ENCODE data around the gene ARMC2.

The ARMC2 gene

GRCh38 chr6:108955329-108955949, 107.2 kb downstream of the ARMC2 start:
- H3K4me1 ChIP-seq (ENCODE audit: control insufficient read depth in 1 of 2, insufficient read depth in 1 of 2, low read depth in 1 of 2, low read length in 1 of 2) = peaks cover 30 to 34% of the 10 kb centered on the region in 2 experiments
- TF ChIP-seq CTCF (IDR thresholded peaks at IDR 0.05) = no peak
- no peaks in the 10 kb centered on the region for H3K27me3 ChIP-seq
- H3K4me3 ChIP-seq (ENCODE audit: low read depth in 1 of 2, low read length in 1 of 2) = no peak overlapping the region
- no peaks in the 10 kb centered on the region for H3K9me3 ChIP-seq
- no peak overlapping the region for H3K27ac ChIP-seq
- no peaks in the 10 kb centered on the region for H3K36me3 ChIP-seq

- Histone ChIP-seq H3K4me3 (ENCODE audit: low read depth in 1 of 2, low read length in 1 of 2) (no peak overlapping the region), H3K4me1 (ENCODE audit: control insufficient read depth in 1 of 2, insufficient read depth in 1 of 2, low read depth in 1 of 2, low read length in 1 of 2) (peaks cover 23 to 24% of the 10 kb centered on the region in 2 experiments), H3K27me3 (no peaks in the 10 kb centered on the region), H3K27ac (no peak overlapping the region), H3K36me3 (no peaks in the 10 kb centered on the region), H3K9me3 (no peaks in the 10 kb centered on the region)
- TF ChIP-seq CTCF (IDR thresholded peaks at IDR 0.05) = no peak
Measured at GRCh38 chr6:108957221-108957620, 109.0 kb downstream of the ARMC2 start.

- no peak for TF ChIP-seq CTCF (IDR thresholded peaks at IDR 0.05)
- H3K9me3 ChIP-seq = no peaks in the 10 kb centered on the region
- no peaks in the 10 kb centered on the region for H3K36me3 ChIP-seq
- peak overlapping the region; percentile 31 to 37 for H3K4me3 ChIP-seq (ENCODE audit: low read depth in 1 of 2, low read length in 1 of 2)
- peak overlapping the region; percentile 72 for H3K27ac ChIP-seq
- peaks cover 23 to 24% of the 10 kb centered on the region in 2 experiments for H3K4me1 ChIP-seq (ENCODE audit: control insufficient read depth in 1 of 2, insufficient read depth in 1 of 2, low read depth in 1 of 2, low read length in 1 of 2)
- H3K27me3 ChIP-seq = no peaks in the 10 kb centered on the region
Measured at GRCh38 chr6:108958900-108959770, 110.9 kb downstream of the ARMC2 start.

GRCh38 chr6:108959972-108960582, 111.9 kb downstream of the ARMC2 start:
- Histone ChIP-seq H3K4me1 (ENCODE audit: control insufficient read depth in 1 of 2, insufficient read depth in 1 of 2, low read depth in 1 of 2, low read length in 1 of 2) (peaks cover 23 to 24% of the 10 kb centered on the region in 2 experiments), H3K4me3 (ENCODE audit: low read depth in 1 of 2, low read length in 1 of 2) (peak overlapping the region in 1 of 2 experiments; percentile 37), H3K27ac (peak overlapping the region; percentile 72), H3K36me3 (no peaks in the 10 kb centered on the region), H3K27me3 (no peaks in the 10 kb centered on the region), H3K9me3 (no peaks in the 10 kb centered on the region)
- TF ChIP-seq CTCF (IDR thresholded peaks at IDR 0.05) = no peak

- H3K36me3 ChIP-seq = no peaks in the 10 kb centered on the region
- TF ChIP-seq CTCF (IDR thresholded peaks at IDR 0.05) = no peak
- no peaks in the 10 kb centered on the region for H3K27me3 ChIP-seq
- H3K27ac ChIP-seq = peak overlapping the region; percentile 72
- peaks cover 23 to 24% of the 10 kb centered on the region in 2 experiments for H3K4me1 ChIP-seq (ENCODE audit: control insufficient read depth in 1 of 2, insufficient read depth in 1 of 2, low read depth in 1 of 2, low read length in 1 of 2)
- no peak overlapping the region for H3K4me3 ChIP-seq (ENCODE audit: low read depth in 1 of 2, low read length in 1 of 2)
- no peaks in the 10 kb centered on the region for H3K9me3 ChIP-seq
Measured at GRCh38 chr6:108960601-108961000, 112.4 kb downstream of the ARMC2 start.
